GM21717 (cell line): ENCODE results near the gene DGKZ.

Source experiments
- ATAC-seq: cut with Tn5 transposase; IDR thresholded peaks from one replicate; pipeline ENCODE4 v1.9.1; 2021; ENCODE audit warnings: mild to moderate bottlenecking, moderate library complexity; ENCODE audit not compliant: unreplicated experiment

Gene DGKZ

DNA sequence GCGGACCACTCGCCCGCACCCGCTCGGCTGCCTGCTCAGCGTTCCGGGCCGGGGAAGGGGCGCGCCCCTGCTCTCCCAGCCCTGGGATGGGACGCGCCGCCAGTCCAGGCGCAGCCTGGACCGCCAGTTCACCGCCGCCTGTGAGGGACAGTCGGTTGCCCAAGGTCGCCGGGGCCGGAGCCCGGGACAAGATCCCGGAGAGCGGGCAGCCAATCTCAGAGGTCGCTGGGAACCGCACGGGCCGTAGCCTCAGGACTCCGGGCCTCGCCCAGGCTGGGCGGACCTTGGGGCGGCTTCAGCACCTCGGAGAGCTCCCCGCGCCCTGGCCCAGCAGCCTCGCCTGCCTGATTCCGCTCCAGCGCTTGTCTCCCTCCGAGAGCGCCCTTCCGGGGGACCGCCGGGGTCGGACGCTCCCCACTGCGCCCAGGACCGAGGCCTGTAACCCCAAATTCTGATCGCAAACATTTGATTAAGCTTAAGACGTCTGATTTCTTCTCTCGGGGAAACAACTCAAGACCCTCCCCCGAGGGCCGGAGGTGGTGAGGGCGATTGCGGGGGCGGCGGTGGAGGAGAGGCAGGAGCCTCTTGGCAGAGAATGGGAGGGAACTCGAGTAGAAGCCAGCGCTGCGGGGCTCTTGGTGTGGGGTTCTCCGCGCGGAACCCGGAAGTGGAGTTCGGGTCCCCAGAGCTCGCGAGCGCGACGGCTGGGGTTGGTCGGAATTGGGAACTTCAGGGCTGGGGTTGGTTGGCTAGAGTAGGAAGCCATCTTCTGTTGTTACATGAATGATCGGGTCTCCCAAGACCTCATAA is 45.4 kb downstream of the DGKZ start:
- ATAC-seq: no peak

GRCh38 chr11:46393231-46393616 is 46.0 kb downstream of the DGKZ start:
- no peak for ATAC-seq

DNA sequence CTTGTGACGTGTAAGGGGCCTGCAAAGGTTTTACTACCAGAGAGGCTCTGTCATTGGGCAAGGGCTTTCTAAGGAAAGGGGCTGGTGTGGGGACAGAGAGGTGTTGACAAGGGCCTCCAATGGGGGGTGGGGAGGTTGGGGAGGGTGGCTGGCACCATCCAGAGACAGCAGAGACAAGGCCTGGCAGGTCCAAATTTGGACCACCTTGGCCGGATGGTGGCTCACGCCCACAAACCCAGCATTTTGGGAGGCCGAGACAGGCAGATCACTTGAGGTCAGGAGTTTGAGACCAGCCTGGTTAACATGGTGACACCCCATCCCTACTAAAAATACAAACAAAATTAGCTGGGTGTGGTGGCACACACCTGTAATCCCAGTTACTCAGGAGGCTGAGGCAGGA is 46.5 kb downstream of the DGKZ start:
- no peak for ATAC-seq

DNA sequence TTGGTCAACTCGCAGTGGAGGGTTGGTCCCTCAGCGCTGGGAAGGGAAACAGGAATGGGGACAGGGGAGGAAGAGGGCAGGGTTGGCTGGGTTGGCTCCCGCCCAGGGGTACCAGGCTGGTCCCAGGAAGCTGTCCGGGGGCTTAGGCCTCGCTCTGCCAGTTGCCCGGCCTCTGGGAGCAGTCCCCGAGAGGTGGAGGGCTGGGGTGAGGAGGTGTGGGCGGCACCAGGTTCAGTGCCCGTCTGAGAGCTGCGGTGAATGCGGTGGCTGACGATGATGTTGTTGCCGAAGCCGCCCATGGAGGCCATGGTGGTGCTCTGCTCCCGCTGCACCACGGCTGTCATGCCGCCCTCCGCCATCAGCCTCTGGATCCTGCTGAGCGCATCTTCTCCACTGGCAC is 50.3 kb downstream of the DGKZ start:
- no peak for ATAC-seq

- no peak for ATAC-seq
These were observed 56.0 kb downstream of the DGKZ start for GRCh38 chr11:46402957-46403902.

- no peak for ATAC-seq
These were observed 57.3 kb downstream of the DGKZ start for GRCh38 chr11:46404476-46405017.

GRCh38 chr11:46407635-46408034 is 60.4 kb downstream of the DGKZ start:
- no peak for ATAC-seq

GRCh38 chr11:46408407-46408986 is 61.2 kb downstream of the DGKZ start:
- ATAC-seq: no peak

DNA sequence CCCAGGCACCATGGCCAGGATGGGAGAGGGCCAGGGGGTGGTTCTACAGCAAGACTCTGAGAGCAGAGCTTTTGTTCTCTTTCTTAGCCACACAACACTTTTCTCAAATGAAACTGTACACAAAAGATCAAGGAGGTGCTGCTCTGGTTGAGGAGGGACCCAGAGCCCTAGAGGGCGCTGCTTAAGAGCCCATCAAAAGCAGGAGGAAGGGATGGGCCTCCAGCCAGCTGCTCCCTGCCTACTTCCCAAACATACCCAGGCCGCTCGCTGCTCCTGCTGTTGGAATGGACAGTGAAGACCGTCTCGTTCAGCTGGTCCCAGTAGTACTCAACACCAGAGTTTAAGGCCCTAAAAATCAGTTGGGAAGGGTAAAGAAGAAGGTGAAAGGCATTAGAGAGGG is 62.8 kb downstream of the DGKZ start:
- no peak for ATAC-seq

GRCh38 chr11:46413760-46414465 is 66.7 kb downstream of the DGKZ start:
- ATAC-seq: no peak

GRCh38 chr11:46414466-46414796 is 67.2 kb downstream of the DGKZ start:
- no peak for ATAC-seq

DNA sequence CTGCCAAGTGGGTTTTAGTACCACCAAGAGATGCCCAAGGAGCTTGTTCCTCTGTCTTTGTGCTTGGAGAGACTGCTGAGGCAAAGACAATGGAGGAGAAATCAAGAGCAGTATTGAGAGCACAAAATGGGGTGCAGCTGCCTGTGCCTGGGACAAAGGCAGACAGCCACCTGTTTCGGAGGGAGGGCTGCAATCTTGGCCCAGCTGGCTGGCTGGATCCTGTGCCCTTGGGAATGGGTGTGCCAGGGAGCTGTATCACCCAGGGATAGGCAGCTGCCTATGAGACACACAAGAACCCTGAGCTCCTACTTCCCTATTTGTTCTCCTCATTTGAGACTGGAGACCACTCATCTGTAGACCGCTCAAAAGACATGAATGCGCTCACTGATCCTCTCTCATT is 67.6 kb downstream of the DGKZ start:
- ATAC-seq: no peak

GRCh38 chr11:46417711-46418110 is 70.4 kb downstream of the DGKZ start:
- no peak for ATAC-seq

- ATAC-seq: no peak
These were observed 71.5 kb downstream of the DGKZ start for GRCh38 chr11:46418751-46419150.

DNA sequence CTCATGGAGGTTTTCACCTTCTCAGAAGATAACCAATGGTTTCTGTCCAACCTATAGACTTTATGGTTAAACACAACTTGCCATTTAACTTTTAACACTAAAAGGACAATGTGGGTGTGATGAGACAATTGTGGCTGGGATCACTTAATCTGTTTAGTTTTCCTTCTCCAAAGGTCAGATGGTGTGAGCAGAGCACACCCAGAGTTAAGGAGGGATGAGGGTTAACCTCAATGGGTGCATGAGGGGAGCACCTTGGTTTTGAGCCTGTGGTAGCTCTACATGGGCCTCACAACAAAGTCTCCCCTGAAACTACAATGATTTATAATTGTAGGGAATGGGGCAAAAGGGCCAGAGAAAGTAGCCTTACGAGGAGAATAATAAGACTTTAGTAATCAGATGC is 73.2 kb downstream of the DGKZ start:
- ATAC-seq: no peak

DNA sequence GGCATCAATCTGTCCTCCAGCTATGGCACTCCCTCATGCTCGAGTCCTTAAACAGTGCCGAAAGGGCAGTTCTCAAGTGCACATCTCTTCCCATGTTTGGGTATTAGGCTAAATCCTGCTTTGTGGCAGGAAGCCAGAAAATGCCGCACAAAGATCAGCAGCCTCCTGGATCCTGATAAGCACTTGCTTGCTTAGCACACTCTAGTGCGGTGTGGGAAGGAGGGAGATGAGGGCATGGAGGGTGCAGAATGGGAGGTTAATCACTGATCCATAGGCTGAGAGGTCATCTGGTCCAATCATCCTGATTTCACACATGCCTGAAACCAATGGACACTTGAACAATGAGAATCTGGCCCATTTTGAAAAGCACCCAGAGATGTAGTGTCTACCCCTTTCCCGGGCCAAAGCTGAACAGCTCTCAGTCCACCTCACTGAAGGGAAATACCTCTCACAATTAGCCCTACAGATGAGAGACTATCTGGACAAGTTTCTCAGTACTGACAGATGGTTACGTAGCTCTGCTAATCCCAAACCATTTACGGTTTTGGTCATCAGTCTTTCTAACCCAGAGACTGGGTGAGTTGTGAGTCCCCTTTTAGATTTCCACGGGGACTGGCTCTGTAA is 74.1 kb downstream of the DGKZ start:
- ATAC-seq: no peak

GRCh38 chr11:46422588-46422987 is 75.3 kb downstream of the DGKZ start:
- no peak for ATAC-seq

DNA sequence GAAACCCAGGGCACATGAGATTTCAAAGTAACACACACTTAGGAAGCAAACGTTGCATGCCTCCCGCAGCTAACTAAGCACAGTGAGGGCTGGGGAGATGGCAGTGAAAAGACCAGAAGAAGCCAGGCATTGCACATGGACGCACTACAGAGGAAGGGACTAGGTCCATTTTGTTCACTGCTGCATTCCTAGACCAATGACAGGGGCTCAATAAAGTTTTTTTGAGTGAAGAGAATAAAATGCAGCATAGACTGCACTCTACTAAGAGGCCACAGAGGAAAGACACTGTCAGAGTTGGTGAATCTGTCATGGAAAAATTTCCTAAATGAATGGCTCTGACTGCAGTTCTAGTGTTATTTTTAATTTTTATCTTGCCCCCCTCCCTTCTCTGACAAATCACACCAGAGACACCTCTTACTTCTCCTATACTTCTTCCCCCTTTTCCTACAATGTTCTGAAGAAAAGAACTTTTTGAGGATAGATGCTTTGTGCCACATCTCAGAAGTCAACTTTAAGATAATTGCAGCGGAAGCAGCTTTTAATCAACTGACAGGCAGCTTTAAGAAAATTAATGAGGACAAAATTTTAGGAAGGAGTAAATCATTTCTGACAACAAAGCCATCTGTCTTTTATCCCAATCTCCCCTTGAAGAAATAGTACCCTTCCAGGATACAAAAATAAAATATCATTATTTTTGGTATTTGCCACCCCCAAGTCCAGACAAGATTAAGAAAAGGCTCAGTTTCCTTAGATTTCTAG is 79.1 kb downstream of the DGKZ start:
- ATAC-seq: no peak

- ATAC-seq: no peak
These were observed 80.1 kb downstream of the DGKZ start for GRCh38 chr11:46427364-46427763.

DNA sequence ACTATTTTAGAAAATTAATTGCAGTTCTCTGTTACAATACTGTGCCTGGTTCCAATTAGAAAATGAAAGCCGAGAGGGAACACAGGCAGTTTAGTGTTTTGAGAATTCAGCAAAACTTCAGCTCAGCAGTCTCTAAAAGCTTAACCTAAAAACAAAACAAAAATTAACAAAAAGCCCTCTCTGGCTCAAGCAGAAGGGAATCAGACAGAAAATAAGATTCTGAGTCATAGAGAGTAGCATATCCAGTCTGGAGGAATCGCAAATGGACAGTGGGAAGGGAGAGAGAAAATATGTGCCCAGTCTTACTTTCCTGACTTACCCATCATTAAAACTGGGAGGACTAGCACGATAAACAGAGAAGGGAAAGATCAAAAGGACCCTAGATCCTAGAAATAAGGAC is 82.5 kb downstream of the DGKZ start:
- no peak for ATAC-seq
